Ovary (tissue), 3 donors: ENCODE results near the gene LZTFL1.

Experiments
- CTCF ChIP-seq, 3 donors: fragments of 450-650 bp in 2 of 3; fragments of 200-600 bp in 1 of 3; IDR thresholded peaks; one replicate each; pipeline versions ENCODE4 v1.5.1 to v1.8.0; 2016 to 2022; ENCODE audit warnings: antibody characterized with exemption in 3 of 3, mild to moderate bottlenecking in 1 of 3
- EP300 ChIP-seq: sonication (generic); formaldehyde crosslinking; IDR thresholded peaks from one replicate; pipeline ENCODE4 v1.6.1; 2017; ENCODE audit warnings: antibody characterized with exemption
- POLR2A ChIP-seq: fragments of 450-650 bp; IDR thresholded peaks from one replicate; pipeline ENCODE4 v1.6.1; 2017; ENCODE audit warnings: antibody characterized with exemption, mild to moderate bottlenecking, moderate library complexity
- donor health status: DM: no; HTN: no; CAD: no.

- TF ChIP-seq CTCF (IDR thresholded peaks at IDR 0.05) (no peak), EP300 (no peak), POLR2A (no peak)
Observed at GRCh38 chr3:45773714-45774449, 68.0 kb downstream of the LZTFL1 start.
